CD4-positive, alpha-beta T cell treated with Interleukin-12 subunit alpha and Interleukin-12 subunit beta, for 1 hour (primary cell): ENCODE measurements around the gene SLC6A18.

Experiments
- DNase-seq: peaks from one replicate; pipeline ENCODE4 v3.0.0-alpha.2; 2020

Gene SLC6A18

DNA sequence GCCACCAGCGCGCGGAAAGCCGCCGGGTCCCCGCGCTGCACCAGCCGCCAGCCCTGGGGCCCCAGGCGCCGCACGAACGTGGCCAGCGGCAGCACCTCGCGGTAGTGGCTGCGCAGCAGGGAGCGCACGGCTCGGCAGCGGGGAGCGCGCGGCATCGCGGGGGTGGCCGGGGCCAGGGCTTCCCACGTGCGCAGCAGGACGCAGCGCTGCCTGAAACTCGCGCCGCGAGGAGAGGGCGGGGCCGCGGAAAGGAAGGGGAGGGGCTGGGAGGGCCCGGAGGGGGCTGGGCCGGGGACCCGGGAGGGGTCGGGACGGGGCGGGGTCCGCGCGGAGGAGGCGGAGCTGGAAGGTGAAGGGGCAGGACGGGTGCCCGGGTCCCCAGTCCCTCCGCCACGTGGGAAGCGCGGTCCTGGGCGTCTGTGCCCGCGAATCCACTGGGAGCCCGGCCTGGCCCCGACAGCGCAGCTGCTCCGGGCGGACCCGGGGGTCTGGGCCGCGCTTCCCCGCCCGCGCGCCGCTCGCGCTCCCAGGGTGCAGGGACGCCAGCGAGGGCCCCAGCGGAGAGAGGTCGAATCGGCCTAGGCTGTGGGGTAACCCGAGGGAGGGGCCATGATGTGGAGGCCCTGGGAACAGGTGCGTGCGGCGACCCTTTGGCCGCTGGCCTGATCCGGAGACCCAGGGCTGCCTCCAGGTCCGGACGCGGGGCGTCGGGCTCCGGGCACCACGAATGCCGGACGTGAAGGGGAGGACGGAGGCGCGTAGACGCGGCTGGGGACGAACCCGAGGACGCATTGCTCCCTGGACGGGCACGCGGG lies 69.9 kb downstream of the SLC6A18 start, which contains the start of gene TERT:
TERT (minus strand) TSS at position 234 of the 815 bp plus-strand sequence; CDS start at position 155, 79 bp downstream.
- peak; percentile 82 for DNase-seq

DNA sequence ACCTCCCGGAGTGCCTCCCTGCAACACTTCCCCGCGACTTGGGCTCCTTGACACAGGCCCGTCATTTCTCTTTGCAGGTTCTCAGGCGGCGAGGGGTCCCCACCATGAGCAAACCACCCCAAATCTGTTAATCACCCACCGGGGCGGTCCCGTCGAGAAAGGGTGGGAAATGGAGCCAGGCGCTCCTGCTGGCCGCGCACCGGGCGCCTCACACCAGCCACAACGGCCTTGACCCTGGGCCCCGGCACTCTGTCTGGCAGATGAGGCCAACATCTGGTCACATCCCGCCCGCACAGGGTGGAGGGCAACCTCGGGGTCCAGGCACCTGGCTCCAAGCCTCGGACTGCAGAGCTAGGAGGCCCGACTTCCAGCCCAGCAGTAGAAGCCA lies 70.5 kb downstream of the SLC6A18 start:
- DNase-seq, result no peak
